Measurements from ENCODE around the gene SIRT7.

- TF ChIP-seq POLR2A (IDR thresholded peaks at IDR 0.05) = no peak
- TF ChIP-seq CTCF (IDR thresholded peaks at IDR 0.05) = no peak
Measured at GRCh38 chr17:81925860-81926450, 8.0 kb upstream of the SIRT7 start.
